Measurements from ENCODE around the gene KSR1.

The KSR1 gene

GRCh38 chr17:27542841-27543463 lies 86.7 kb downstream of the KSR1 start:
- Histone ChIP-seq H4K8ac (ENCODE audit: low read depth, low read length) (no peak overlapping the region), H2AK5ac (ENCODE audit: low read length) (no peak overlapping the region), H2BK5ac (ENCODE audit: low read length) (no peak overlapping the region), H4K5ac (ENCODE audit: low read length) (no peak overlapping the region), H3K36me3 (ENCODE audit: control insufficient read depth, insufficient read depth, low read length) (no peaks in the 10 kb centered on the region), H2BK15ac (replicated peaks; ENCODE audit: low read depth) (no peak overlapping the region), H3K4me1 (ENCODE audit: control insufficient read depth, low read depth, low read length) (peaks cover 10% of the 10 kb centered on the region), H3K4me3 (ENCODE audit: low read length) (no peak overlapping the region), H3K79me2 (ENCODE audit: control insufficient read depth, insufficient read depth, low read length) (peaks cover 41% of the 10 kb centered on the region), H3K9ac (ENCODE audit: low read length) (no peak overlapping the region), H3K27ac (ENCODE audit: low read depth, low read length) (no peak overlapping the region), H3K79me1 (ENCODE audit: low read length) (peaks cover 59% of the 10 kb centered on the region), H3K23ac (ENCODE audit: low read length) (no peak overlapping the region), H3K56ac (ENCODE audit: low read length) (no peak overlapping the region), H3K4me2 (ENCODE audit: low read length) (no peak overlapping the region), H3K18ac (ENCODE audit: low read length) (no peak overlapping the region), H3K27me3 (ENCODE audit: insufficient read depth, low read length, poor library complexity) (no peaks in the 10 kb centered on the region), H3K4ac (ENCODE audit: low read depth, low read length) (no peak overlapping the region), H2BK120ac (ENCODE audit: low read depth, low read length) (no peak overlapping the region)
- WGBS (ENCODE audit: extremely low coverage, insufficient coverage, low lambda C conversion rate) = no CpG with 5 or more reads among the region's 6 CpGs
- DNase-seq = no peak

- Histone ChIP-seq H3K4ac (ENCODE audit: low read depth, low read length) (no peak overlapping the region), H3K79me1 (ENCODE audit: low read length) (peaks cover 56% of the 10 kb centered on the region), H2BK120ac (ENCODE audit: low read depth, low read length) (no peak overlapping the region), H2BK15ac (replicated peaks; ENCODE audit: low read depth) (no peak overlapping the region), H3K27ac (ENCODE audit: low read depth, low read length) (no peak overlapping the region), H4K5ac (ENCODE audit: low read length) (no peak overlapping the region), H3K23ac (ENCODE audit: low read length) (no peak overlapping the region), H4K8ac (ENCODE audit: low read depth, low read length) (no peak overlapping the region), H3K56ac (ENCODE audit: low read length) (no peak overlapping the region), H3K4me1 (ENCODE audit: control insufficient read depth, low read depth, low read length) (peaks cover 10% of the 10 kb centered on the region), H3K9ac (ENCODE audit: low read length) (no peak overlapping the region), H3K79me2 (ENCODE audit: control insufficient read depth, insufficient read depth, low read length) (peaks cover 36% of the 10 kb centered on the region), H3K4me3 (ENCODE audit: low read length) (no peak overlapping the region), H2AK5ac (ENCODE audit: low read length) (no peak overlapping the region), H3K27me3 (ENCODE audit: insufficient read depth, low read length, poor library complexity) (no peaks in the 10 kb centered on the region), H3K18ac (ENCODE audit: low read length) (no peak overlapping the region), H2BK5ac (ENCODE audit: low read length) (no peak overlapping the region), H3K36me3 (ENCODE audit: control insufficient read depth, insufficient read depth, low read length) (no peaks in the 10 kb centered on the region), H3K4me2 (ENCODE audit: low read length) (no peak overlapping the region)
- no CpG with 5 or more reads among the region's 9 CpGs for WGBS (ENCODE audit: extremely low coverage, insufficient coverage, low lambda C conversion rate)
- DNase-seq = no peak
These were observed 87.2 kb downstream of the KSR1 start for GRCh38 chr17:27543464-27543856.

DNA sequence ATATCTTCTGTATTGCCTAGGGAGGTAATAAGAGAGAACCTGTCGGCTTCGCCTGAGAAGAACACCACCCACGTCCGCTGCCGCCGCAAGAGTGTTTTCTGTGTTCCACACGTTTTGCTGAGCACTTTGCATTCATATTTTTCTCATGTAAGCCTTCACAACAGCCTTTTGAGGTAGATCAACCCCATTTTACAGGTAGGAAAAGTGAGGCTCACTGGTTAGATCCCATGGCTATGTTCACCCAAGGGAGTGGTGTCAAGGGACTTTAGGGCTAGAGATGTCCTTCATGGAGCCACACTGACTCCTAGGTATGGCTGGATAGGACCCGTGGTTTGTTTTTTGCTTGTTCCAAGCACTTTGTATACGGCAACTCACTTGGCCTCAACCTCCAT lies 87.7 kb downstream of the KSR1 start:
- no peak overlapping the region for H3K18ac ChIP-seq (ENCODE audit: low read length)
- WGBS (ENCODE audit: extremely low coverage, insufficient coverage, low lambda C conversion rate) = no CpG with 5 or more reads among the region's 9 CpGs
- H3K4me3 ChIP-seq (ENCODE audit: low read length) = no peak overlapping the region
- no peak overlapping the region for H4K8ac ChIP-seq (ENCODE audit: low read depth, low read length)
- no peaks in the 10 kb centered on the region for H3K36me3 ChIP-seq (ENCODE audit: control insufficient read depth, insufficient read depth, low read length)
- H4K5ac ChIP-seq (ENCODE audit: low read length) = no peak overlapping the region
- no peaks in the 10 kb centered on the region for H3K27me3 ChIP-seq (ENCODE audit: insufficient read depth, low read length, poor library complexity)
- H3K4me1 ChIP-seq (ENCODE audit: control insufficient read depth, low read depth, low read length) = peaks cover 10% of the 10 kb centered on the region
- H3K79me1 ChIP-seq (ENCODE audit: low read length) = peaks cover 54% of the 10 kb centered on the region
- no peak overlapping the region for H2BK5ac ChIP-seq (ENCODE audit: low read length)
- no peak overlapping the region for H2AK5ac ChIP-seq (ENCODE audit: low read length)
- peaks cover 33% of the 10 kb centered on the region for H3K79me2 ChIP-seq (ENCODE audit: control insufficient read depth, insufficient read depth, low read length)
- H3K23ac ChIP-seq (ENCODE audit: low read length) = no peak overlapping the region
- no peak overlapping the region for H3K56ac ChIP-seq (ENCODE audit: low read length)
- no peak for DNase-seq
- no peak overlapping the region for H2BK15ac ChIP-seq (replicated peaks; ENCODE audit: low read depth)
- H3K27ac ChIP-seq (ENCODE audit: low read depth, low read length) = no peak overlapping the region
- no peak overlapping the region for H3K4me2 ChIP-seq (ENCODE audit: low read length)
- no peak overlapping the region for H3K4ac ChIP-seq (ENCODE audit: low read depth, low read length)
- H3K9ac ChIP-seq (ENCODE audit: low read length) = no peak overlapping the region
- H2BK120ac ChIP-seq (ENCODE audit: low read depth, low read length) = no peak overlapping the region

GRCh38 chr17:27544350-27545131 lies 88.3 kb downstream of the KSR1 start:
- Histone ChIP-seq H3K18ac (ENCODE audit: low read length) (no peak overlapping the region), H2BK120ac (ENCODE audit: low read depth, low read length) (no peak overlapping the region), H3K23ac (ENCODE audit: low read length) (no peak overlapping the region), H2BK15ac (replicated peaks; ENCODE audit: low read depth) (no peak overlapping the region), H2AK5ac (ENCODE audit: low read length) (no peak overlapping the region), H3K27ac (ENCODE audit: low read depth, low read length) (no peak overlapping the region), H4K5ac (ENCODE audit: low read length) (no peak overlapping the region), H3K79me1 (ENCODE audit: low read length) (peaks cover 53% of the 10 kb centered on the region), H2BK5ac (ENCODE audit: low read length) (no peak overlapping the region), H3K4me2 (ENCODE audit: low read length) (no peak overlapping the region), H3K79me2 (ENCODE audit: control insufficient read depth, insufficient read depth, low read length) (peaks cover 32% of the 10 kb centered on the region), H3K4ac (ENCODE audit: low read depth, low read length) (no peak overlapping the region), H3K4me3 (ENCODE audit: low read length) (no peak overlapping the region), H3K4me1 (ENCODE audit: control insufficient read depth, low read depth, low read length) (peaks cover 10% of the 10 kb centered on the region), H3K36me3 (ENCODE audit: control insufficient read depth, insufficient read depth, low read length) (no peaks in the 10 kb centered on the region), H4K8ac (ENCODE audit: low read depth, low read length) (no peak overlapping the region), H3K9ac (ENCODE audit: low read length) (no peak overlapping the region), H3K56ac (ENCODE audit: low read length) (no peak overlapping the region), H3K27me3 (ENCODE audit: insufficient read depth, low read length, poor library complexity) (no peaks in the 10 kb centered on the region)
- DNase-seq = no peak
- WGBS (ENCODE audit: extremely low coverage, insufficient coverage, low lambda C conversion rate) = no CpG with 5 or more reads among the region's 10 CpGs

DNA sequence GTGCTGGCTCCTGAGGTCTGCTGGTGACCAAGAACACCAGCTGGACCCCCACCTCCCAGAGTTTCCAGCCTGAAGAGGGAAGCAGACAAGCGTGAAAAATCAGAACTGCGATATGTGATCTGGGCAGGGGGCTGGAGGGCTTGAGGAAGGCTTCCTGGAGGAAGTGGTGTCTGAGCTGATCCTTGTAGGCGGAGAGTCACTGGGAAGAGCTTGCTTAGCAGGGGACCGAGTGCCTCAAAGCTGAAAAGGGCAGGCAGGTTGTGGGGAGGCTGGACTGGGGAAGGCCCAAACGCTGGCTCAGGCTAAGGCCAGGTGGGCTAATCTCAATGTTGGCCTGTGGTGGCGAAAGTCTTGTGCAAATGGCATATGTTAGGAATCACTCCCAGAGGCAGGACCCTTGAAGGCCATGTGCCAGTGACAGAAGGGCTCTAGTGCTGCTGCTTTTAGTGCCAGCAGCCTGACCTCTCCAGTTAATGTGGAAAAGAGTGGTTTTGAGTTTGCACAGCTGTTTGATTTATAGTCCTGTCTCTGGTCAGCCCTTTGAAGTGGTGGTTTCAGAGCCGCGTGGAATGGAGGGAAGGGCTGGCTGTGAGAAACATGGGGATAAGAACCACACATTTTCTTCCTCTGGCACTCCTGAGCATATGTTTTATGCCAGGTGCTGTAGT lies 89.4 kb downstream of the KSR1 start:
- Histone ChIP-seq H4K5ac (ENCODE audit: low read length) (no peak overlapping the region), H3K4me1 (ENCODE audit: control insufficient read depth, low read depth, low read length) (peaks cover 7% of the 10 kb centered on the region), H3K27ac (ENCODE audit: low read depth, low read length) (no peak overlapping the region), H3K56ac (ENCODE audit: low read length) (no peak overlapping the region), H2AK5ac (ENCODE audit: low read length) (no peak overlapping the region), H4K8ac (ENCODE audit: low read depth, low read length) (no peak overlapping the region), H2BK15ac (replicated peaks; ENCODE audit: low read depth) (no peak overlapping the region), H2BK5ac (ENCODE audit: low read length) (no peak overlapping the region), H3K4ac (ENCODE audit: low read depth, low read length) (no peak overlapping the region), H2BK120ac (ENCODE audit: low read depth, low read length) (no peak overlapping the region), H3K79me1 (ENCODE audit: low read length) (peaks cover 45% of the 10 kb centered on the region), H3K18ac (ENCODE audit: low read length) (no peak overlapping the region), H3K36me3 (ENCODE audit: control insufficient read depth, insufficient read depth, low read length) (no peaks in the 10 kb centered on the region), H3K4me2 (ENCODE audit: low read length) (no peak overlapping the region), H3K79me2 (ENCODE audit: control insufficient read depth, insufficient read depth, low read length) (peaks cover 27% of the 10 kb centered on the region), H3K9ac (ENCODE audit: low read length) (no peak overlapping the region), H3K23ac (ENCODE audit: low read length) (no peak overlapping the region), H3K27me3 (ENCODE audit: insufficient read depth, low read length, poor library complexity) (no peaks in the 10 kb centered on the region), H3K4me3 (ENCODE audit: low read length) (no peak overlapping the region)
- no CpG with 5 or more reads among the region's 8 CpGs for WGBS (ENCODE audit: extremely low coverage, insufficient coverage, low lambda C conversion rate)
- DNase-seq = no peak
